Immature natural killer cell (primary cell): Measurements from ENCODE around the gene TNPO1. TPM values are rescaled to one million over a fixed set of nuclear protein-coding genes. Genes with fewer than 3 reads are reported as not detected.

Experiments used
- DNase-seq, 3 donors: peaks; one replicate each; pipeline ENCODE4 v3.0.0; 2022; ENCODE audit warnings: mixed read lengths in 1 of 3
- H3K27ac Mint-ChIP-seq, 6 donors: one replicate each; pipeline ENCODE4 v1.8.0; 2020; ENCODE audit warnings: mixed read lengths in 6 of 6, mild to moderate bottlenecking in 5 of 6, inconsistent platforms in 4 of 6, moderate library complexity in 3 of 6
- H3K27me3 Mint-ChIP-seq, 3 donors: one replicate each; pipeline ENCODE4 v1.8.0; 2020 to 2021; ENCODE audit warnings: low read depth in 3 of 3, mild to moderate bottlenecking in 3 of 3, mixed read lengths in 3 of 3, moderate library complexity in 3 of 3, inconsistent platforms in 1 of 3
- H3K36me3 Mint-ChIP-seq, 3 donors: one replicate each; pipeline ENCODE4 v1.8.0; 2020; ENCODE audit warnings: mixed read lengths in 3 of 3, inconsistent platforms in 2 of 3, mild to moderate bottlenecking in 2 of 3
- H3K4me1 Mint-ChIP-seq, 2 donors: one replicate each; pipeline ENCODE4 v1.8.0; 2020; ENCODE audit warnings: inconsistent platforms in 2 of 2, mild to moderate bottlenecking in 2 of 2, mixed read lengths in 2 of 2, moderate library complexity in 1 of 2
- H3K4me3 Mint-ChIP-seq, 5 donors: one replicate each; pipeline ENCODE4 v1.8.0; 2020; ENCODE audit warnings: mild to moderate bottlenecking in 5 of 5, mixed read lengths in 5 of 5, inconsistent platforms in 3 of 5, moderate library complexity in 3 of 5
- H3K9me3 Mint-ChIP-seq, 6 donors: one replicate each; pipeline ENCODE4 v1.8.0; 2020; ENCODE audit warnings: mild to moderate bottlenecking in 6 of 6, mixed read lengths in 6 of 6, inconsistent platforms in 4 of 6, moderate library complexity in 3 of 6
- polyA plus RNA-seq, 3 donors: library from polyadenylated mRNA; unstranded; fragments of 300-500 nt; fragmentation: Illumina TruSeq; gene quantifications; one replicate each; pipeline ENCODE4 v1.2.3, GENCODE V29; 2021

TNPO1 gene
- polyA plus RNA-seq, 3 donors from 2014 or later = 40.4 to 58.8 (median 51.2) TPM

GRCh38 chr5:72956324-72957140, 140.1 kb downstream of the TNPO1 start:
- peak overlapping the region; percentile 92 to 97 (median 95) for H3K4me3 Mint-ChIP-seq
- DNase-seq = no peak

GRCh38 chr5:72957337-72957736, 140.9 kb downstream of the TNPO1 start:
- peaks cover 0 to 3% (median 0%) of the 10 kb centered on the region in 3 donors for H3K36me3 Mint-ChIP-seq
- peak overlapping the region; percentile 86 to 95 (median 92) for H3K4me3 Mint-ChIP-seq
- H3K27ac Mint-ChIP-seq = peak overlapping the region in 1 of 6 donors; percentile 7
- DNase-seq = no peak
- H3K4me1 Mint-ChIP-seq = peaks cover 23 to 36% of the 10 kb centered on the region in 2 donors
- peaks cover 5 to 17% (median 17%) of the 10 kb centered on the region in 3 donors for H3K27me3 Mint-ChIP-seq
- no peaks in the 10 kb centered on the region for H3K9me3 Mint-ChIP-seq

More at GRCh38 chr5:72956324-72957140, 140.1 kb downstream of the TNPO1 start:
- Mint-ChIP-seq H3K27ac (peak overlapping the region; percentile 42 to 90 (median 86)), H3K27me3 (peaks cover 5 to 17% (median 17%) of the 10 kb centered on the region in 3 donors), H3K36me3 (peaks cover 0 to 3% (median 0%) of the 10 kb centered on the region in 3 donors), H3K9me3 (no peaks in the 10 kb centered on the region), H3K4me1 (peaks cover 23 to 36% of the 10 kb centered on the region in 2 donors)

- no peak overlapping the region for H3K4me3 Mint-ChIP-seq
- H3K27ac Mint-ChIP-seq = no peak overlapping the region
- H3K36me3 Mint-ChIP-seq = peaks cover 0 to 3% (median 0%) of the 10 kb centered on the region in 3 donors
- H3K27me3 Mint-ChIP-seq = peaks cover 3 to 17% (median 17%) of the 10 kb centered on the region in 3 donors
- DNase-seq = no peak
- no peaks in the 10 kb centered on the region for H3K9me3 Mint-ChIP-seq
- H3K4me1 Mint-ChIP-seq = peaks cover 23 to 36% of the 10 kb centered on the region in 2 donors
These were observed 142.8 kb downstream of the TNPO1 start for GRCh38 chr5:72959257-72959656.

Other genes starting within 250 kb of the TNPO1 start
- gene FCHO2, start 139.4 kb downstream of the TNPO1 start, polyA plus RNA-seq = 1 to 10 TPM; 2.6 to 5.8 (median 3.4) TPM